Naive thymus-derived CD4-positive, alpha-beta T cell (primary cell): Measurements from ENCODE around the gene EBF3. TPM values are rescaled to one million over a fixed set of nuclear protein-coding genes. Genes with fewer than 3 reads are reported as not detected.
A peak's percentile ranks its signal among the peaks of the same experiment; 100 is the strongest.

Experiments
- ATAC-seq: fragments of 150-1000 bp; cut with Tn5 transposase; 2 replicates; pipeline ENCODE4 v1.10.0; 2021; ENCODE audit warnings: mild to moderate bottlenecking, moderate library complexity
- CTCF ChIA-PET: fragments of 350-600 bp; sonication (Branson Sonifier 250); formaldehyde crosslinking; loops from one replicate; lab custom pipeline; 2021; ENCODE audit warnings: antibody characterized with exemption; lab: Charles Lee
- POLR2A ChIA-PET: fragments of 350-600 bp; sonication (Branson Sonifier 250); formaldehyde crosslinking; loops from one replicate; lab custom pipeline; 2021; ENCODE audit warnings: antibody characterized with exemption, inconsistent platforms; lab: Charles Lee
- DNase-seq, 9 donors: peaks; one replicate each; pipeline versions ENCODE4 v3.0.0 to v3.0.0-alpha.2; 2020 to 2022; ENCODE audit warnings: mixed read lengths in 1 of 9
- H3K27ac ChIP-seq: one replicate; pipeline ENCODE4 v1.7.0; 2013; ENCODE audit warnings: mild to moderate bottlenecking, low read depth, low read length, moderate library complexity
- H3K27me3 ChIP-seq, 2 donors: one replicate each; pipeline ENCODE4 v1.7.0; 2013; ENCODE audit warnings: low read length in 2 of 2, mild to moderate bottlenecking in 2 of 2, moderate library complexity in 2 of 2; ENCODE audit not compliant: control insufficient read depth in 2 of 2, insufficient read depth in 2 of 2
- H3K36me3 ChIP-seq, 3 experiments: 1 replicate in 2 of 3; 2 replicates in 1 of 3; pipeline ENCODE4 v1.7.0; 2013; ENCODE audit warnings: low read length in 3 of 3, mild to moderate bottlenecking in 3 of 3, moderate library complexity in 1 of 3; ENCODE audit not compliant: insufficient read depth in 3 of 3, control insufficient read depth in 2 of 3
- H3K4me1 ChIP-seq, 2 donors: one replicate each; pipeline ENCODE4 v1.7.0; 2013; ENCODE audit warnings: low read length in 2 of 2, mild to moderate bottlenecking in 2 of 2, moderate library complexity in 1 of 2; ENCODE audit not compliant: control insufficient read depth in 2 of 2, insufficient read depth in 2 of 2
- H3K4me3 ChIP-seq: 2 replicates; pipeline ENCODE4 v1.7.0; 2013; ENCODE audit warnings: mild to moderate bottlenecking, low read length
- H3K9me3 ChIP-seq, 3 experiments: 1 replicate in 2 of 3; 2 replicates in 1 of 3; pipeline ENCODE4 v1.7.0; 2013; ENCODE audit warnings: low read length in 3 of 3; ENCODE audit not compliant: control insufficient read depth in 2 of 3
- H3K27ac Mint-ChIP-seq, 9 donors: one replicate each; pipeline ENCODE4 v1.8.0; 2020 to 2022; ENCODE audit warnings: mixed read lengths in 9 of 9, mild to moderate bottlenecking in 8 of 9, moderate library complexity in 5 of 9, inconsistent platforms in 2 of 9
- H3K27me3 Mint-ChIP-seq, 5 donors: one replicate each; pipeline ENCODE4 v1.8.0; 2021 to 2022; ENCODE audit warnings: mixed read lengths in 5 of 5, mild to moderate bottlenecking in 1 of 5
- H3K36me3 Mint-ChIP-seq, 5 donors: one replicate each; pipeline ENCODE4 v1.8.0; 2020 to 2022; ENCODE audit warnings: mixed read lengths in 5 of 5, mild to moderate bottlenecking in 3 of 5, inconsistent platforms in 1 of 5
- H3K4me1 Mint-ChIP-seq, 7 donors: one replicate each; pipeline ENCODE4 v1.8.0; 2020 to 2022; ENCODE audit warnings: mixed read lengths in 7 of 7, mild to moderate bottlenecking in 3 of 7, inconsistent platforms in 1 of 7
- H3K4me3 Mint-ChIP-seq, 10 donors: one replicate each; pipeline ENCODE4 v1.8.0; 2020 to 2022; ENCODE audit warnings: mild to moderate bottlenecking in 10 of 10, mixed read lengths in 10 of 10, moderate library complexity in 6 of 10, inconsistent platforms in 2 of 10
- H3K9me3 Mint-ChIP-seq, 11 donors: one replicate each; pipeline ENCODE4 v1.8.0; 2020 to 2022; ENCODE audit warnings: mixed read lengths in 11 of 11, mild to moderate bottlenecking in 4 of 11, inconsistent platforms in 1 of 11, moderate library complexity in 1 of 11
- intact Hi-C, 2 donors: fragments of 100-400 bp; cut with micrococcal nuclease; formaldehyde crosslinking; loops; one replicate each; pipeline ENCODE4 v1.15.1; 2023
- polyA plus RNA-seq, 2 donors: library from polyadenylated mRNA; unstranded; fragments of 300-500 nt; fragmentation: Illumina TruSeq; gene quantifications; one replicate each; pipeline ENCODE4 v1.2.3, GENCODE V29; 2021
- total RNA-seq, 6 experiments: library from RNA in 5 of 6; stranded (reverse) in 5 of 6; gene quantifications; 1 replicate in 5 of 6; 2 replicates in 1 of 6; pipeline ENCODE4 v1.2.3 and lab custom pipeline; 2021 to 2026

EBF3 gene
- total and polyA plus RNA-seq, 7 experiments from 2014 or later = not detected

GRCh38 chr10:129811208-129811607 lies 152.9 kb downstream of the EBF3 start:
- CTCF ChIA-PET = no interaction called here
- Mint-ChIP-seq H3K9me3 (peaks cover 0 to 19% (median 9%) of the 10 kb centered on the region in 11 donors), H3K27me3 (peaks cover 0 to 23% (median 5%) of the 10 kb centered on the region in 5 donors), H3K27ac (no peak overlapping the region), H3K4me1 (no peaks in the 10 kb centered on the region), H3K36me3 (peaks cover 0 to 10% (median 5%) of the 10 kb centered on the region in 5 donors), H3K4me3 (no peak overlapping the region)
- DNase-seq = no peak
- POLR2A ChIA-PET = no interaction called here
- Histone ChIP-seq H3K36me3 (no peaks in the 10 kb centered on the region), H3K4me1 (no peaks in the 10 kb centered on the region), H3K27ac (no peak overlapping the region), H3K27me3 (no peaks in the 10 kb centered on the region), H3K4me3 (no peak overlapping the region), H3K9me3 (peaks cover 0 to 4% (median 0%) of the 10 kb centered on the region in 3 experiments)
- intact Hi-C loops = no loop called here
- ATAC-seq = no peak

GRCh38 chr10:129809841-129810240 lies 154.2 kb downstream of the EBF3 start:
- Histone ChIP-seq H3K27me3 (no peaks in the 10 kb centered on the region), H3K36me3 (no peaks in the 10 kb centered on the region), H3K4me1 (no peaks in the 10 kb centered on the region), H3K4me3 (no peak overlapping the region), H3K9me3 (peaks cover 0 to 4% (median 0%) of the 10 kb centered on the region in 3 experiments), H3K27ac (no peak overlapping the region)
- Mint-ChIP-seq H3K27me3 (peaks cover 0 to 17% (median 3%) of the 10 kb centered on the region in 5 donors), H3K9me3 (peaks cover 0 to 29% (median 10%) of the 10 kb centered on the region in 11 donors), H3K4me1 (no peaks in the 10 kb centered on the region), H3K27ac (peak overlapping the region in 1 of 9 donors; percentile 20), H3K4me3 (no peak overlapping the region), H3K36me3 (peaks cover 0 to 10% (median 5%) of the 10 kb centered on the region in 5 donors)
- intact Hi-C loops = no loop called here
- ChIA-PET CTCF (no interaction called here), POLR2A (no interaction called here)
- DNase-seq = no peak
- ATAC-seq = no peak

GRCh38 chr10:129809431-129809830 lies 154.6 kb downstream of the EBF3 start:
- ChIA-PET POLR2A (no interaction called here), CTCF (no interaction called here)
- no peaks in the 10 kb centered on the region for H3K4me1 Mint-ChIP-seq
- ATAC-seq (no peak), DNase-seq (no peak)
- H3K27ac Mint-ChIP-seq = no peak overlapping the region
- peaks cover 1 to 33% (median 13%) of the 10 kb centered on the region in 11 donors for H3K9me3 Mint-ChIP-seq
- peaks cover 0 to 11% (median 5%) of the 10 kb centered on the region in 5 donors for H3K36me3 Mint-ChIP-seq
- no peak overlapping the region for H3K4me3 Mint-ChIP-seq
- peaks cover 0 to 13% (median 3%) of the 10 kb centered on the region in 5 donors for H3K27me3 Mint-ChIP-seq
- intact Hi-C loops = no loop called here
- Histone ChIP-seq H3K36me3 (no peaks in the 10 kb centered on the region), H3K27ac (no peak overlapping the region), H3K4me3 (no peak overlapping the region), H3K4me1 (no peaks in the 10 kb centered on the region), H3K27me3 (no peaks in the 10 kb centered on the region), H3K9me3 (peaks cover 0 to 4% (median 0%) of the 10 kb centered on the region in 3 experiments)

GRCh38 chr10:129808092-129808983 lies 155.7 kb downstream of the EBF3 start:
- Mint-ChIP-seq H3K36me3 (peaks cover 1 to 21% (median 5%) of the 10 kb centered on the region in 5 donors), H3K27me3 (peaks cover 0 to 17% (median 3%) of the 10 kb centered on the region in 5 donors), H3K27ac (no peak overlapping the region), H3K9me3 (peaks cover 7 to 40% (median 24%) of the 10 kb centered on the region in 11 donors), H3K4me1 (no peaks in the 10 kb centered on the region), H3K4me3 (no peak overlapping the region)
- no peak for DNase-seq
- Histone ChIP-seq H3K36me3 (no peaks in the 10 kb centered on the region), H3K27ac (no peak overlapping the region), H3K4me3 (no peak overlapping the region), H3K9me3 (peaks cover 0 to 4% (median 0%) of the 10 kb centered on the region in 3 experiments), H3K27me3 (no peaks in the 10 kb centered on the region), H3K4me1 (no peaks in the 10 kb centered on the region)
- intact Hi-C loops = no loop called here
- POLR2A ChIA-PET = no interaction called here
- no peak for ATAC-seq
- CTCF ChIA-PET = no interaction called here

- ChIA-PET CTCF (no interaction called here), POLR2A (no interaction called here)
- Mint-ChIP-seq H3K9me3 (peaks cover 7 to 51% (median 30%) of the 10 kb centered on the region in 11 donors), H3K27me3 (peaks cover 0 to 14% (median 3%) of the 10 kb centered on the region in 5 donors), H3K4me1 (no peaks in the 10 kb centered on the region), H3K4me3 (no peak overlapping the region), H3K27ac (no peak overlapping the region), H3K36me3 (peaks cover 1 to 22% (median 5%) of the 10 kb centered on the region in 5 donors)
- H3K4me1 ChIP-seq = no peaks in the 10 kb centered on the region
- H3K9me3 ChIP-seq = peaks cover 0 to 7% (median 0%) of the 10 kb centered on the region in 3 experiments
- DNase-seq (no peak), ATAC-seq (no peak)
- H3K4me3 ChIP-seq = no peak overlapping the region
- H3K36me3 ChIP-seq = no peaks in the 10 kb centered on the region
- no peak overlapping the region for H3K27ac ChIP-seq
- intact Hi-C loops = no loop called here
- H3K27me3 ChIP-seq = no peaks in the 10 kb centered on the region
Observed at GRCh38 chr10:129807211-129807610, 156.9 kb downstream of the EBF3 start.

- Histone ChIP-seq H3K4me1 (no peaks in the 10 kb centered on the region), H3K36me3 (no peaks in the 10 kb centered on the region), H3K4me3 (no peak overlapping the region), H3K27ac (no peak overlapping the region), H3K9me3 (peaks cover 0 to 15% (median 0%) of the 10 kb centered on the region in 3 experiments), H3K27me3 (no peaks in the 10 kb centered on the region)
- peaks cover 0 to 10% (median 3%) of the 10 kb centered on the region in 5 donors for H3K27me3 Mint-ChIP-seq
- no peak overlapping the region for H3K4me3 Mint-ChIP-seq
- H3K36me3 Mint-ChIP-seq = peaks cover 0 to 22% (median 1%) of the 10 kb centered on the region in 5 donors
- peaks cover 3 to 78% (median 32%) of the 10 kb centered on the region in 11 donors for H3K9me3 Mint-ChIP-seq
- H3K4me1 Mint-ChIP-seq = no peaks in the 10 kb centered on the region
- ChIA-PET CTCF (no interaction called here), POLR2A (no interaction called here)
- no peak overlapping the region for H3K27ac Mint-ChIP-seq
- intact Hi-C loops = no loop called here
- ATAC-seq (no peak), DNase-seq (no peak)
Observed at GRCh38 chr10:129800796-129801340, 163.2 kb downstream of the EBF3 start.
